IPS-18a (cell line): Measurements from ENCODE around the gene SLC39A6.

Experiments
- H3K27ac ChIP-seq: one replicate; pipeline ENCODE4 v1.5.1; 2013; ENCODE audit warnings: low read length
- H3K27me3 ChIP-seq: one replicate; pipeline ENCODE4 v1.6.1; 2013; ENCODE audit warnings: mild to moderate bottlenecking, low read length; ENCODE audit not compliant: control insufficient read depth, insufficient read depth
- H3K36me3 ChIP-seq: one replicate; pipeline ENCODE4 v1.6.1; 2013; ENCODE audit warnings: low read depth, low read length; ENCODE audit not compliant: control insufficient read depth
- H3K4me1 ChIP-seq: one replicate; pipeline ENCODE4 v1.6.1; 2013; ENCODE audit warnings: low read depth, low read length; ENCODE audit not compliant: control insufficient read depth
- H3K4me3 ChIP-seq: one replicate; pipeline ENCODE4 v1.5.1; 2013; ENCODE audit warnings: low read length
- H3K9ac ChIP-seq: one replicate; pipeline ENCODE4 v1.6.1; 2013; ENCODE audit warnings: mild to moderate bottlenecking, low read length, moderate library complexity
- H3K9me3 ChIP-seq: one replicate; pipeline ENCODE4 v1.6.1; 2013; ENCODE audit warnings: low read depth, low read length; ENCODE audit not compliant: control insufficient read depth

The SLC39A6 gene

GRCh38 chr18:36114738-36115137 is 14.4 kb downstream of the SLC39A6 start:
- no peaks in the 10 kb centered on the region for H3K27me3 ChIP-seq
- no peak overlapping the region for H3K4me3 ChIP-seq
- no peak overlapping the region for H3K9ac ChIP-seq
- no peaks in the 10 kb centered on the region for H3K4me1 ChIP-seq
- H3K27ac ChIP-seq, result no peak overlapping the region
- H3K36me3 ChIP-seq, result peaks cover 68% of the 10 kb centered on the region
- no peaks in the 10 kb centered on the region for H3K9me3 ChIP-seq

DNA sequence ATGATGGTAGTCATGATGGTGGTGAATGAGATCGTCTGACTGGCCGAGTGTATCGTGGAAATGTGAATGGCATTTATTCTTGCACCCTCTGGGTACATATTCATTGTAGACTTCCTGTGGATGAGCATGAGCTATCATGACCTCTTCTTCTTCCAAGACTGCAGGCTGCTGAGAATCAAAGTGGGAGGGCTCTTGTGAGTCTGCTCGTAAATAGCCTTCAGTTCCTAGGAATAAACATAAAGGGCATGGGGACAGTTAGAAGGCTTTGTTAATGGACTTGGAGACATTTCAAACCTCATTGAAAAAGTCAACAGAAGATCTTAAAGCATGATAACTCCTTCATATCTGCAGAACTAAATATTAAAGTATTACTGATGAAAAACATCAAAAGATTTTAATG is 14.9 kb downstream of the SLC39A6 start:
- H3K27ac ChIP-seq, result no peak overlapping the region
- no peaks in the 10 kb centered on the region for H3K4me1 ChIP-seq
- peaks cover 67% of the 10 kb centered on the region for H3K36me3 ChIP-seq

DNA sequence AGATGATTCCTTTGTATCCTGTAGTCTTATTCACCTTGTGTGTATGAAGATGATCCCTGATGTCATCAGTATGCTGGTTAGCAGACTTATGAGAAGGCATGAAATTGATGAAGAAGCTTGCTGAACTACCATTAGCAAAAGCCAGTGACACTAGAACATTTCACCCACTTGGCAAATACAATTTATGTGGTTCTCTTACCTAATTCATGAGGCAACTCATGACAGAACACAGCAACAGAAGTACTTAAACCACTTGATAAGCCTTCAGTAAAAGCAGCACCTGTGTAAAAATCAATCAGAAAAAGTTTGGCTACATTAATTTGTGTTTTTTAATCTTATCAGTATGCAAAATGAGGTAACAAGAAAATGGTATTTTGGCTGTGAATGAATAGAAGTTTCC is 16.8 kb downstream of the SLC39A6 start:
- Histone ChIP-seq H3K36me3 (peaks cover 62% of the 10 kb centered on the region), H3K9me3 (no peaks in the 10 kb centered on the region), H3K4me3 (no peak overlapping the region), H3K27ac (no peak overlapping the region), H3K4me1 (no peaks in the 10 kb centered on the region), H3K9ac (no peak overlapping the region), H3K27me3 (no peaks in the 10 kb centered on the region)

More for the DNA sequence above, 14.9 kb downstream of the SLC39A6 start:
- H3K9me3 ChIP-seq, result no peaks in the 10 kb centered on the region
- H3K4me3 ChIP-seq, result no peak overlapping the region
- H3K27me3 ChIP-seq, result no peaks in the 10 kb centered on the region
- H3K9ac ChIP-seq, result no peak overlapping the region

DNA sequence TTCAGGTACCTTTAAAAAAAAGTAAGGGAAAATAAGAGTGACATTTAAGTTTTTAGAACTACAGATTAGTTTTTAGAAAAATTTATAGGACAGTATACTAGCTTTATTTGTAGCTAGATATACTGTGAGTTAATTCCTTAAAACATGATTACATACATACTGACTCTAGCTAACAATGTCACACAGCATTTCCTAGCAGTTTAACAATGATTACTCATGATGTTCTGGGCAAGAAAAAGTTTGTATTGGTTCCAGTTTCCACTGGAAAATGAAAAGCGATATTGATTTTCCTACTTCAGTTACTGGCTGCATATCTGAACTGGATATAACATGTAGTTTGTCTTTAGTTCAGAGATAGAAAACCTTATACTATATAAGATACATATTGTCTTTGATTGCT is 19.4 kb downstream of the SLC39A6 start:
- Histone ChIP-seq H3K36me3 (peaks cover 46% of the 10 kb centered on the region), H3K4me3 (no peak overlapping the region), H3K27ac (no peak overlapping the region), H3K4me1 (no peaks in the 10 kb centered on the region), H3K9ac (no peak overlapping the region), H3K27me3 (no peaks in the 10 kb centered on the region), H3K9me3 (no peaks in the 10 kb centered on the region)

GRCh38 chr18:36108601-36109000 is 20.5 kb downstream of the SLC39A6 start:
- no peaks in the 10 kb centered on the region for H3K9me3 ChIP-seq
- peaks cover 37% of the 10 kb centered on the region for H3K36me3 ChIP-seq
- H3K4me3 ChIP-seq, result no peak overlapping the region
- H3K27ac ChIP-seq, result no peak overlapping the region
- no peaks in the 10 kb centered on the region for H3K4me1 ChIP-seq
- no peak overlapping the region for H3K9ac ChIP-seq
- H3K27me3 ChIP-seq, result no peaks in the 10 kb centered on the region

GRCh38 chr18:36108196-36108595 is 20.9 kb downstream of the SLC39A6 start:
- no peaks in the 10 kb centered on the region for H3K27me3 ChIP-seq
- no peaks in the 10 kb centered on the region for H3K4me1 ChIP-seq
- no peak overlapping the region for H3K27ac ChIP-seq
- peaks cover 33% of the 10 kb centered on the region for H3K36me3 ChIP-seq
- H3K4me3 ChIP-seq, result no peak overlapping the region
- H3K9me3 ChIP-seq, result no peaks in the 10 kb centered on the region
- no peak overlapping the region for H3K9ac ChIP-seq

DNA sequence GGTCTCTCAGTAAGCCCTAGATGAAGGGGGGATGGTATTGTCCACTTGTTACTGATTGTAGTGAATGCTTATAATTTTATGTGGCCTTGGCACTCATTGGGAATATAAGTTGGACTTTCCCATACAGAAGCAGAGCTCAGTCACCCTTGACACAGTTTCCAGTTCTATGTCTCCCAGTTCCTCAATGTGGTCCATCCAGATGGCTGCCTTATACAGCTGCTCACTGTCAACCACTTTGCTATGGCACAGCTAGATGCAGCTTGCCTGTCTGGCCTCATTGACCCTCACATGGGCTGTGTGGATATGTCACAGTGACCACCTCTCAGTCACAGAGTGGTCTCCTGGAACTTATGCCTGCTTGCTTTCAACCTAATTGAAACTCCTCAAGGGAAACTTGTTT is 21.7 kb downstream of the SLC39A6 start:
- peaks cover 26% of the 10 kb centered on the region for H3K36me3 ChIP-seq
- no peaks in the 10 kb centered on the region for H3K27me3 ChIP-seq
- no peak overlapping the region for H3K4me3 ChIP-seq
- H3K27ac ChIP-seq, result no peak overlapping the region
- H3K9me3 ChIP-seq, result peaks cover 4% of the 10 kb centered on the region
- H3K9ac ChIP-seq, result no peak overlapping the region
- H3K4me1 ChIP-seq, result no peaks in the 10 kb centered on the region

DNA sequence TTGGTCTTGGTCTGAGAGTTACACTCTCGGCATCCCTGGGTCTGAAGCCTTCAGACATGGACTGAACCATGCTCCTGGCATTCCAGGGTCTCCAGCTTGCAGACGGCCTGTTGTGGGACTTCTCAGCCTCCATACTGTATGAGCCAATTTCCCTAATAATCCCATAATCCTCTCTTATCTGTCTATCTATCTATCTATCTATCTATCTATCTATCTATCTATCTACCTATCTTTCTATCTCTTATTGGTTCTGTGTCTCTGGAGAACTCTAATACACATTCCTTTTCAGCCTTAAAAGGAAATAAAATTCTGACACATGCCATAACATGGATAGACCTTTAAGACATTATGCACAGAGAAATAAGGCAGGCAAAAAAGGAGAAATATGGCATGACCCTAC is 24.4 kb downstream of the SLC39A6 start:
- peaks cover 7% of the 10 kb centered on the region for H3K36me3 ChIP-seq
- no peak overlapping the region for H3K27ac ChIP-seq
- H3K4me3 ChIP-seq, result no peak overlapping the region
- H3K9me3 ChIP-seq, result peaks cover 8% of the 10 kb centered on the region
- no peaks in the 10 kb centered on the region for H3K27me3 ChIP-seq
- no peak overlapping the region for H3K9ac ChIP-seq
- H3K4me1 ChIP-seq, result no peaks in the 10 kb centered on the region

GRCh38 chr18:36101943-36102342 is 27.2 kb downstream of the SLC39A6 start:
- no peaks in the 10 kb centered on the region for H3K4me1 ChIP-seq
- H3K9me3 ChIP-seq, result peaks cover 8% of the 10 kb centered on the region
- no peak overlapping the region for H3K27ac ChIP-seq
- H3K4me3 ChIP-seq, result no peak overlapping the region
- H3K9ac ChIP-seq, result no peak overlapping the region
- H3K36me3 ChIP-seq, result no peaks in the 10 kb centered on the region
- H3K27me3 ChIP-seq, result no peaks in the 10 kb centered on the region

DNA sequence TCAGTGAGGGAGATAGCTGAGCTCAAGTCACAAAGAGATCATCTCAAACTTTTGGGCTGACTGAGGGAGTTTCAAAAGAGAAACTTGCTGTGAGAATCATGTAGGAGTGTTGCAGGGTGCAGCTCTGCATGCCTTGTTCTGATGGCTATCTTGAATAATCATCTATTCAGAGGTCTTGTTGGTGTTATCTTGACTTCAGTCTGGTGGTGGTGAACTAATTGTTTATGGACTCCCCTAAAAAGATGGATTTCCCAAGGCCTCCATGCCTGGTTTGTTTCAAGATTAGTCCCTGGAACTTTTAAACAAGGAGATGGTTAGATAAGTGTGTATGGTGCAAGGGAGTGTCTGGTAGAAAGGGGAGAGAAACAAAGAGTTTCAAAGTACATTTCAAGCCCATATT is 29.8 kb downstream of the SLC39A6 start:
- Histone ChIP-seq H3K27ac (no peak overlapping the region), H3K27me3 (no peaks in the 10 kb centered on the region), H3K36me3 (no peaks in the 10 kb centered on the region), H3K4me1 (no peaks in the 10 kb centered on the region), H3K9ac (no peak overlapping the region), H3K4me3 (no peak overlapping the region), H3K9me3 (peaks cover 8% of the 10 kb centered on the region)

DNA sequence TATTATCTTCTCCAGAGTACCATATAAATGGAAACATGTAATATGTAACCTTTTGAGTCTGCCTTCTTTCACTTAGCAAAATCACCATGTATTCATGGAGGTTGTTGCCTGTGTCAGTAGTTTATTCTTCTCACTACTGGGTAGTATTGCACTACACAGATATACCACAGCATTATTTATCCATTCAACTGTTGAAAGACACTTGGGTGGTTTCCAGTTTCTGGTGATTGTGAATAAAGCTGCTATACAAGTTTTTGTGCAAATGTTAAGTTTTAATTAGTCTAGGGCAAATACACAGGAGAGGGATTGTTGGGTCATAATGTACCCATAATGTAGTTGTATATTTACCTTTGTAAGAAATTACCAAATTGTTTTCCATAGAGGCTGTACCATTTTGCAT is 32.2 kb downstream of the SLC39A6 start:
- Histone ChIP-seq H3K4me1 (no peaks in the 10 kb centered on the region), H3K9ac (no peak overlapping the region), H3K9me3 (no peaks in the 10 kb centered on the region), H3K36me3 (no peaks in the 10 kb centered on the region), H3K4me3 (no peak overlapping the region), H3K27ac (no peak overlapping the region), H3K27me3 (no peaks in the 10 kb centered on the region)

- H3K9ac ChIP-seq, result no peak overlapping the region
- H3K36me3 ChIP-seq, result no peaks in the 10 kb centered on the region
- no peaks in the 10 kb centered on the region for H3K27me3 ChIP-seq
- H3K9me3 ChIP-seq, result no peaks in the 10 kb centered on the region
- H3K4me1 ChIP-seq, result no peaks in the 10 kb centered on the region
- no peak overlapping the region for H3K27ac ChIP-seq
- H3K4me3 ChIP-seq, result no peak overlapping the region
Observed at GRCh38 chr18:36095936-36096519, 33.1 kb downstream of the SLC39A6 start.
